Stimulated activated CD8-positive, alpha-beta memory T cell treated with anti-CD3 and anti-CD28 coated beads, Interleukin-15, amount 100 ng/mL, for 48 hours (primary cell): ENCODE results near the gene KCNH8.

ENCODE experiments used
- DNase-seq, 2 donors: peaks; one replicate each; pipeline ENCODE4 v3.0.0-alpha.2; 2020; ENCODE audit warnings: low read depth in 2 of 2

KCNH8 gene

GRCh38 chr3:19485267-19485666 is 337.0 kb downstream of the KCNH8 start:
- DNase-seq = no peak

GRCh38 chr3:19487386-19487785 is 339.1 kb downstream of the KCNH8 start:
- DNase-seq = no peak

- no peak for DNase-seq
Measured at GRCh38 chr3:19488939-19489338, 340.6 kb downstream of the KCNH8 start.

GRCh38 chr3:19489936-19490335 is 341.6 kb downstream of the KCNH8 start:
- DNase-seq = no peak

GRCh38 chr3:19506171-19506570 is 357.9 kb downstream of the KCNH8 start:
- DNase-seq = no peak

GRCh38 chr3:19522305-19522704 is 374.0 kb downstream of the KCNH8 start:
- DNase-seq = no peak

GRCh38 chr3:19526071-19526470 is 377.8 kb downstream of the KCNH8 start:
- DNase-seq = no peak

- DNase-seq = no peak
Measured at GRCh38 chr3:19527746-19528145, 379.4 kb downstream of the KCNH8 start.

GRCh38 chr3:19531426-19531825 is 383.1 kb downstream of the KCNH8 start:
- DNase-seq = no peak

GRCh38 chr3:19539518-19540392 is 391.4 kb downstream of the KCNH8 start:
- DNase-seq = no peak

GRCh38 chr3:19540464-19540863 is 392.2 kb downstream of the KCNH8 start:
- no peak for DNase-seq

- DNase-seq = no peak
Measured at GRCh38 chr3:19541284-19541683, 393.0 kb downstream of the KCNH8 start.

GRCh38 chr3:19543212-19543841 is 395.0 kb downstream of the KCNH8 start:
- DNase-seq = no peak

- DNase-seq = no peak
Measured at GRCh38 chr3:19547665-19548464, 399.6 kb downstream of the KCNH8 start.

- no peak for DNase-seq
Measured at GRCh38 chr3:19559724-19560442, 411.6 kb downstream of the KCNH8 start.

- no peak for DNase-seq
Measured at GRCh38 chr3:19573644-19574043, 425.3 kb downstream of the KCNH8 start.

GRCh38 chr3:19574268-19574667 is 426.0 kb downstream of the KCNH8 start:
- no peak for DNase-seq

- DNase-seq = no peak
Measured at GRCh38 chr3:19576343-19576742, 428.0 kb downstream of the KCNH8 start.
